ENCODE results near the gene TIPARP. TPM values are rescaled to one million over a fixed set of nuclear protein-coding genes. Genes with fewer than 3 reads are reported as not detected.

TIPARP gene
- polyA plus RNA-seq, 1 of the 3 experiments (the other 2 are of a cell fraction): 6.2 TPM

GRCh38 chr3:156658732-156659090, 15.7 kb upstream of the TIPARP start:
- Histone ChIP-seq H2AFZ (ENCODE audit: low read depth) (no peak overlapping the region), H3K9me2 (no peaks in the 10 kb centered on the region), H3K27ac (ENCODE audit: low read depth in 2 of 2, low read length in 1 of 2) (no peak overlapping the region), H3K9me3 (no peaks in the 10 kb centered on the region), H3K4me2 (no peak overlapping the region), H3K27me3 (ENCODE audit: insufficient read depth) (no peaks in the 10 kb centered on the region), H3K36me3 (replicated peaks in 1 of 2; ENCODE audit: control insufficient read depth in 1 of 2, insufficient read depth in 2 of 2, low read length in 1 of 2) (no peaks in the 10 kb centered on the region), H3K4me1 (ENCODE audit: control insufficient read depth in 1 of 2, insufficient read depth in 2 of 2, low read depth in 1 of 2, low read length in 1 of 2) (no peaks in the 10 kb centered on the region), H3K4me3 (ENCODE audit: low read depth in 2 of 2, low read length in 1 of 2) (no peak overlapping the region), H3K9ac (no peak overlapping the region), H4K20me1 (ENCODE audit: insufficient read depth) (no peaks in the 10 kb centered on the region), H3F3A (replicated peaks; ENCODE audit: insufficient read depth) (no peaks in the 10 kb centered on the region), H3K79me2 (ENCODE audit: insufficient read depth) (no peaks in the 10 kb centered on the region)
- TF ChIP-seq, protein P1, sequence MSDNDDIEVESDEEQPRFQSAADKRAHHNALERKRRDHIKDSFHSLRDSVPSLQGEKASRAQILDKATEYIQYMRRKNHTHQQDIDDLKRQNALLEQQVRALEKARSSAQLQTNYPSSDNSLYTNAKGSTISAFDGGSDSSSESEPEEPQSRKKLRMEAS (IDR thresholded peaks at IDR 0.05; ENCODE audit: low read depth): no peak
- TF ChIP-seq GATA2 (CRISPR knock-in tag; IDR thresholded peaks at IDR 0.05) (no peak), POLR2AphosphoS5 (IDR thresholded peaks at IDR 0.05; ENCODE audit: low read depth, low read length) (no peak), FOXJ3 (CRISPR knock-in tag; IDR thresholded peaks at IDR 0.05) (no peak), NRF1 (IDR thresholded peaks at IDR 0.05; ENCODE audit: low read depth, low read length) (no peak)
- ChIA-PET CTCF (interaction anchor here (0.6 kb wide), 1 partner anchor 16 kb away, joined by 3 read pairs; the partner anchor contains the start of gene TIPARP), POLR2A (no interaction called here)
- no peak for DNase-seq
- 54% methylated on average over 1 of the region's 1 CpG for WGBS (ENCODE audit: low lambda C conversion rate)

DNA sequence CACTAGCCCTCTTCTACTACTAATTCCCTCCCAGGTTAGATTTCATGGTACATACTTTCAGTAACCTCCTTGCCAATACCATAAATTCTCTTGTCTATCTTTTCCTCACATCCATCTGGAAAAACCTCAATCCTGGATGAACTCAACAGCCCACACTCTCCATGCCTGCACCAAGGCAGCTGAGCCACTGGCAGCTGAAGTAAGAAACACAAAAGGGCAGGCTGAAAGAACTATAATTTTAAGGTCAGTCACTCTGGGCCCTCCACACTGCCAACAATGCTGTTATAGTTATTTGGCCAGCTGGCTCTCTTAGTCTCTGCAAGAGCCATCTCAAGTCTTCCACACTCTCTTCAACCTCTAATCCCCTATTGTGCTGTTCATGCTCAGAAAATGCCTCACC, 15.1 kb upstream of the TIPARP start:
- CTCF ChIA-PET: interaction anchor here (0.6 kb wide), 1 partner anchor 15 kb away, joined by 3 read pairs; the partner anchor contains the start of gene TIPARP
- H4K20me1 ChIP-seq (ENCODE audit: insufficient read depth): no peaks in the 10 kb centered on the region

More for the DNA sequence above, 15.1 kb upstream of the TIPARP start:
- no peak overlapping the region for H3K4me3 ChIP-seq (ENCODE audit: low read depth in 2 of 2, low read length in 1 of 2)
- H2AFZ ChIP-seq (ENCODE audit: low read depth): no peak overlapping the region
- H3K27me3 ChIP-seq (ENCODE audit: insufficient read depth): no peaks in the 10 kb centered on the region
- no peaks in the 10 kb centered on the region for H3K9me3 ChIP-seq
- H3F3A ChIP-seq (replicated peaks; ENCODE audit: insufficient read depth): no peaks in the 10 kb centered on the region
- no peak overlapping the region for H3K9ac ChIP-seq
- H3K4me1 ChIP-seq (ENCODE audit: control insufficient read depth in 1 of 2, insufficient read depth in 2 of 2, low read depth in 1 of 2, low read length in 1 of 2): no peaks in the 10 kb centered on the region
- POLR2A ChIA-PET: no interaction called here
- TF ChIP-seq RCOR1 (IDR thresholded peaks at IDR 0.05; ENCODE audit: low read length) (no peak), REST (IDR thresholded peaks at IDR 0.05; ENCODE audit: low read depth, low read length) (no peak), POLR2AphosphoS5 (IDR thresholded peaks at IDR 0.05; ENCODE audit: low read depth, low read length) (no peak), CTCF (IDR thresholded peaks at IDR 0.05) (no peak), MEF2A (IDR thresholded peaks at IDR 0.05; ENCODE audit: borderline replicate concordance, low read depth) (no peak), FOXM1 (IDR thresholded peaks at IDR 0.05; ENCODE audit: low read depth) (no peak), TAF1 (IDR thresholded peaks at IDR 0.05; ENCODE audit: borderline replicate concordance, low read depth, low read length) (no peak), YY1 (IDR thresholded peaks at IDR 0.05; ENCODE audit: low read depth) (no peak), FOSL2 (IDR thresholded peaks at IDR 0.05; ENCODE audit: borderline replicate concordance, low read depth) (no peak), GATA2 (CRISPR knock-in tag; IDR thresholded peaks at IDR 0.05) (no peak), EP300 (IDR thresholded peaks at IDR 0.05; ENCODE audit: borderline replicate concordance in 1 of 2, low read depth in 1 of 2, low read length in 1 of 2) (no peak), SIN3A (IDR thresholded peaks at IDR 0.05; ENCODE audit: borderline replicate concordance, low read depth, low read length) (no peak), JUND (IDR thresholded peaks at IDR 0.05) (no peak)
- no peaks in the 10 kb centered on the region for H3K9me2 ChIP-seq
- H3K79me2 ChIP-seq (ENCODE audit: insufficient read depth): no peaks in the 10 kb centered on the region
- no peak overlapping the region for H3K4me2 ChIP-seq
- H3K36me3 ChIP-seq (replicated peaks in 1 of 2; ENCODE audit: control insufficient read depth in 1 of 2, insufficient read depth in 2 of 2, low read length in 1 of 2): no peaks in the 10 kb centered on the region
- no peak for DNase-seq
- H3K27ac ChIP-seq (ENCODE audit: low read depth in 2 of 2, low read length in 1 of 2): no peak overlapping the region

All from SK-N-SH (cell line).